HG02884 (cell line): ENCODE data around the gene AIF1L.

ENCODE experiments used
- ATAC-seq: cut with Tn5 transposase; IDR thresholded peaks from one replicate; pipeline ENCODE4 v1.9.1; 2021; ENCODE audit warnings: mild to moderate bottlenecking, moderate library complexity; ENCODE audit not compliant: unreplicated experiment

AIF1L gene

DNA sequence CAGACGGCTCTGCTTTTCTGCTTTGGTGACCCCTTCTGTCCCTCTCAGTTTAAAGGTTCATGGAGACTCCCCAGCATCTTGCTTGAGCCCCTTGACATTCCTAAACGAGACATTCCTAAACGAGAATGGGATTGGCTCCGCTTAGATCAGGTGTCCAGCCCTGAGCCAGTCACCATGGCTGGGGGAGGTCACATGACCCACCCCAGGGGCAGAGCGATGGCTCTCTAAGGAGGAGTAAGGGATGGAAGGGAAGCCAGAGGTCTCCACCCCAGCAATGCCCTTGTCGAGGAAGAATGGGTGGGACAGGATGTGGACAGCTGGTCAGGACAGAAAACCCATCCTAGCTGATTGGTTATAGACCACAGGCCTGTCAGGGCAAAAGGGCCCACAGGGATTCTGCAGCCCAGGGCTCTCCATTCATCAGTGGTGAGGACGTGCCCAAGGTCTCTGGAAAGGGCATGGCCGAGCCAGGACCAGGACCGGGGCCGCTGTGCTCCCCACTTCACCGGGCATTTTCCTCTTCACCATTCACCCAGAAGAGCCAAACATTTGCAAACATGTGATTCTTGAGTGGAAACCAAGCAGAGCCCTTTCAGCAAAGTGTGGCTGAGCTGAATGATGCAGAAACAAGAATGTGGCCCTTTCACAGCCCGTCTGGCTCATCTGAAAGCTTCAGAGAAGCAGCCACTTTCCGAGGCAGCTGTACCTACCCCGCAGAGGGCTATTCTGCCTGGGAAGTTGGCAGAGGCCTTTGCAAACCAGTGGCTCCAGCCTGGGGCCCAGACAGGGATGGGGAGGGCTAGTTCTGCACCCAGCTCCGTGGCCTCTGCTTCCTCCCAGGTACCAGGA is 19.8 kb upstream of the AIF1L start:
- no peak for ATAC-seq

DNA sequence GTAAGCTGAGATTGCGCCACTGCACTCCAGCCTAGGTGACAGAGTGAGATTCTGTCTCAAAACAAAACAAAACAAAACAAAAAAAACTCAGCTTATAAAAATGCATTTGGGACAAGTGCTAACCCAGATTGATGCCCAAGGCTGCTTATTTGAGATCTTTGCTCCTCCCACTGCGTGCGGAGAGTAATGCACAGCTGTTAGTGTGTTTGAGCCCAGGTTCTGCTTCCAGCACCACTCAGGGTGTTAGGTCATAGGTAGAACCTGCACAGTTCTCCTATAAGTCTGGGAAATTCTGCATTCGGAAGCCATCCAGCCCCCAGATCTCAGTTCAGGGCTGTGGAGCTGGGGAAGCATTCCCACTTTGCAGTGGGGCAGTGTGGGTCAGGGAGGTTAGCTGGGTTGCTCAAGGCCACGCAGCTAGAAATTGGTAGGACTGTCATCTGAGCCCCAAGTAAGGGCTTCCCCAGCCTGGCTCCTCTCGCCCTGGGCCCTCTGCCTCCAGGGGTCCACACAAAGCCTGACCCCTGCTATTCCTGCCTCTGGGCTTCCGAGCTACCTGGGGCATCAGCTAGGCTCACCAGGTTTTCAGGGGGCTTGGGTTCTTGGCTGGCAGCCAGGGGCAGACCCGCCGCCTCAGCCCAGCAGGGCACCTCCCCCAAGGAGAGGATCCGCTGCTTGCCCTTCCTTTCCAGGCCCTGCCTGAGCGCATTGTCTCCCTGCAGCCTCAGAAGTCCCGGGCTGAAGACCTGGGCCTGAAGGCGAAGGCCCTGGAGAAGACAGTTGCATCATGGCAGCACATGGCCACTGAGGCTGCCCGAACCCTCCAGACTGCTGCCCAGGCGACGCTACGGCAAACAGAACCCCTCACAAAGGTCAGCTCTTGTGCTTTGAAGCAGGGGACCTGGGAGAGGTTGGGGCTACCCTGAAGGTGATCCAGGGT is 17.6 kb upstream of the AIF1L start:
- no peak for ATAC-seq

DNA sequence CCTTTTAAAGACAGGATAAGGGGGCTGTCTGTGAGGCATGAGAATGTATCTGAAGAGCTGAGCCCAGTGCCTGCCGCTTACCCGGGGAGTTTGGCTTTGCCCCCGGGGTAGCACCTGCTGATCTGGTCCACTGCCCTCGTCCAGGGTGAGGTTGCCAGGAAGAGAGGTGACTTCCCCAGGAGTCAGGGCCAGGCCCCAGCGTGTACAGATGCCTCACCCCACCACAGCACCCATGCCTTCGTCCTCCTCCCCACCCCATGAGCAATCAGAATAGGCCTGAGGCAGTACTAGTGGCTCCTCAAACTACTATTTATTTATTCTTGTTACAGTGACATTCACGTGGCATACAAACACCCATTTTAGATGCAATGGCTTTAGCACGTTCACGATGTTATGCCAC is 15.7 kb upstream of the AIF1L start:
- ATAC-seq, result no peak

DNA sequence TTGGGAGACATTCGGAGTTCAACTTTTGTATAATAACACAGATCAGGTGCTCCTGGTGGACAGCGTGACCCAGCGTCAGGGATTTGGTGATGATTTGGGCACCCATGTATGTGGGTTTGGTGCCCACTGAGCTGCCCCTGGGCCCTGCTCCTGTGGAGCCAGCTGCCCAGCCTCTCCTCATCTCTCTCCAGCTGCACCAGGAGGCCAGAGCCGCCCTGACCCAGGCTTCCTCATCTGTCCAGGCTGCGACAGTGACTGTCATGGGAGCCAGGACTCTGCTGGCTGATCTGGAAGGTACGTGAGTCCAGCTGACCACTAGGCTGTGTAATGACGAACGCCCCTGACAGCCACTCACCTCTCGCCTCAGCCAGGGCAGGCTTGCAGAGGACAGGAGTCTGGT is 14.5 kb upstream of the AIF1L start:
- no peak for ATAC-seq

DNA sequence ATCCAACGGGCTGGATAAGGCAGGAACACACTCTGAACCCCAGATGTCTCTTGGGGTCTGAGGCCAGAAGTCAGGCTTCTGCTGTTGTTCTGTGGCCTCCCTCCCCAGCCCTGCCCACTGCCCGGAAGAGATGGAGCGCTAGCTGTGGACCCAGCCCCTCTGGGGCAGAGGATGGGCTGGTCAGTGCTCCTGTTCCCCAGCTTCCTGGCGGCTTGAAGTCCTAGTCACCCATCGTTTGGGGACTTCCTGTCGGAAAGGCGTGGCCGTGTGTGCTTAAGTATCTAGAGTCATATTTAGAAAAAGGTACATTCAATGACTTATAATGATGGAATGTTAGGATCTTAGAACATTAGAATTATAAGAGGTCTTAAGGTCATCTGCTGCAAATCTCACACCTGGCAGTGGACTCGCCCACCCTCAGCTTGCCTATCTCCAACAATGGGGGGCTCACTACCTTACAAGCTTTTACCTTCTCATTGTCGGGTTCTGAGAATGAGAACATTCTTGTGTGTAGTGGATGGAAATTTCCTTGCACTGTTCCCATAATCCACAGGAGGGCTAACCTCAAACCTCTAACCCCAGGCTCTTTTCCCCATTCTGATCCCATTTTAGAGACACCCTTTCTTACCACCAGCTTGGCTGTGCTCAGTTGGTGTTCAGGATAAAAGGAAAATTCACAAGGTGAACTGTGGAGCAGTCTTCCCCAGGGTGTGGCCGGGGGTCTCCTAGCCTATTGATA is 13.4 kb upstream of the AIF1L start:
- no peak for ATAC-seq

DNA sequence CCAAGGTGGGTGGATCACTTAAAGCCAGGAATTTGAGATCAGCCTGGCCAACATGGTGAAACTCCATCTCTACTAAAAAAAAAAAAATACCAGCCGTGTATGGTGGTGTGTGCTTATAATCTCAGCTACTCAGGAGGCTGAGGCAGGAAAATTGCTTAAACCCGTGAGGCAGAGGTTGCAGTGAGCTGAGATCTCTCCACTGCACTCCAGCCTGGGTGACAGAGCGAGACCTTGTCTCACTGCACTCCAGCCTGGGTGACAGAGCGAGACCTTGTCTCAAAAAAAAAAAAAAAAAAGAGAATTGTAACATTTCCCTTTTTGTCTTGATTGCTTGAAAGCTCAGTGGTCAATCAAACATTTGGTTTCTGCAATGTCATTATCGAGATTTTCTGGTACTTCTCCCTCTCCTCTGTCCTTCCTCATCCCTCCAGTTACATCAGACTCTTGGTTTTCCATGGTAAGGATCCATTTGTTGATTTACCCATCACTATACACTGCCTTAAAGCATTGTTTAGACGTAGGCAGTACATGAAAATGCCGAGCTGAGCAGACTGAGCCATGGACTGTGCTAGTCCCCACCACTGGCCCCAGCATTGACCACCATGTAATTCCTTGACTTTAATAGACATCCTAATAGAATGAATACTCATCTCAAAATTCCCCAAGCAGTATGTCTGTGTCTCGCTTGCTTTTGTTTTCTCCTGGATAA is 11.5 kb upstream of the AIF1L start:
- ATAC-seq, result no peak

DNA sequence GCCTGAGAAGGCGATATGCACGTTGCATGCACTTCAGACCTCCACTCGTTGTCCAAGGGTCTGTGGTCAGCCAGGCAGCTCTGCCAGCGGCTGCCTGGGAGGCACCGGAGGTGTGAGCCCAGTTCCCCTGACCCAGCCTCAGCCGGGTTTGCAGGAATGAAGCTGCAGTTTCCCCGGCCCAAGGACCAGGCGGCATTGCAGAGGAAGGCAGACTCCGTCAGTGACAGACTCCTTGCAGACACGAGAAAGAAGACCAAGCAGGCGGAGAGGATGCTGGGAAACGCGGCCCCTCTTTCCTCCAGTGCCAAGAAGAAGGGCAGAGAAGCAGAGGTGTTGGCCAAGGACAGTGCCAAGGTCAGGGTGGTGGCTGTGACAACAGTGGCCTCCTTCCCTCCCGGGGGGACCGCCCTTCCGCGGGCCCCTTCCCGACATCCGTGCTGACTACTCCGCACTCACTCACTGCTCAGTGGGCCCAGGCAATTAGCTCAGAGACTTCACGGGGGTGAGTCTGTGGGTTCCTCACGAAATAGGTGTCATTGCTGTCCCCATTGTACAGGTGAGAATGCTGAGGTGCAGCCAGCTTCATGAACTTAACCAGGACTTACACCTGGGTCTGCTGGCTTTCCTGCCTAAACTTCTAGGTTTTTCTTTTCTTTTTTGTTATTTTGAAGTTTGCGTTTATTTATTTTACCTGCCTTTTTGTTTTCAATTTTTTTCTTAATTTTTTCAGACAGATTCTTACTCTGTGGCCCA is 10.8 kb upstream of the AIF1L start:
- no peak for ATAC-seq

DNA sequence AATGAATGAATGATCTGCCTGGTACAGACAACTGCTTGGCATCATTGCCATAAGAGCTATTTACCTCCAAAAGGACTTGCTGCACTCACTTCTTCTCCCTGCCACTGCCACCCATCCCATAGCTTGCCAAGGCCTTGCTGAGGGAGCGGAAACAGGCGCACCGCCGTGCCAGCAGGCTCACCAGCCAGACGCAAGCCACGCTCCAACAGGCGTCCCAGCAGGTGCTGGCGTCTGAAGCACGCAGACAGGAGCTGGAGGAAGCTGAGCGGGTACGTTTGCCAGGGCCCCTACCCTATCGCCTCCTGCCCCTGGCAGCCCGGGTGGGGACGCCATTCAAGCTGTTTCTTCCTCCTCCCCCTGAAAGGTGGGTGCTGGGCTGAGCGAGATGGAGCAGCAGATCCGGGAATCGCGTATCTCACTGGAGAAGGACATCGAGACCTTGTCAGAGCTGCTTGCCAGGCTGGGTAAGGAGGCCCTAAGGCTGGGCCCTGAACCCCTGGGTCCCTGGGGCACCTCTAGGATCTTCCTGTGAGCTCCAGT is 8.9 kb upstream of the AIF1L start:
- no peak for ATAC-seq

DNA sequence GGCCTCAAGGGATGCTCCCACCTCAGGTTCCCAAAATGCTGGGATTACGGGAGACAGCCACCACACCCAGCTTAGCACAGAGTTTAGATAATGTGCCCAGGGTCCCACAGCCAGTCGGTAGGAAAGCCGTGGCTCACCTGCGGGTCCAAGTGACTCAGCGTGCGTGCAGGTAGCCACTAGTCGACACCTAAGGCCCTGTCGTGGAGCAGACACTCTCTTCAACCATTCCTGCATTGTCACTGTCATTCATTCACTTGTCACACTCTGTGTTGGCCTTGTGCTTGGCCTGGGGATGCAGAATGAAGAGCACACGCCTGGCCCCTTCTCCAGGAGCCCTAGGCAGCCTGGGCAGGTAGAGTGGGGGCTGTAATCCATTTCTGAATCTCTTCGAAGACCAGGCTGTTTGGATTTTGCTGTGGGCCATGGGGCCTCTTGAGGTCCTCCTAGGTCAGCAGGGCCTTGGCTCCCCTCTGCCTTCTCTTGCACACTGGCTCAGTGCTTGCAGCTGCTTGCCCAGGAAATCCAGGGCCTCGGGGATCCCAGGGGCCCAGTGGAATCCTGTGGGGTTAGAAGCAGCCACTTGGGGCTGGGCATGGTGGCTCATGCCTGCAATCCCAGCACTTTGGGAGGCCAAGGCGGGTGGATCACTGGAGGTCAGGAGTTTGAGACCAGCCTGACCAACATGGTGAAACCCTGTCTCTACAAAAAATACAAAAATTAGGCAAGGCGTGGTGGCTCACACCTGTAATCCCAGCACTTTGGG is 6.1 kb upstream of the AIF1L start:
- no peak for ATAC-seq

DNA sequence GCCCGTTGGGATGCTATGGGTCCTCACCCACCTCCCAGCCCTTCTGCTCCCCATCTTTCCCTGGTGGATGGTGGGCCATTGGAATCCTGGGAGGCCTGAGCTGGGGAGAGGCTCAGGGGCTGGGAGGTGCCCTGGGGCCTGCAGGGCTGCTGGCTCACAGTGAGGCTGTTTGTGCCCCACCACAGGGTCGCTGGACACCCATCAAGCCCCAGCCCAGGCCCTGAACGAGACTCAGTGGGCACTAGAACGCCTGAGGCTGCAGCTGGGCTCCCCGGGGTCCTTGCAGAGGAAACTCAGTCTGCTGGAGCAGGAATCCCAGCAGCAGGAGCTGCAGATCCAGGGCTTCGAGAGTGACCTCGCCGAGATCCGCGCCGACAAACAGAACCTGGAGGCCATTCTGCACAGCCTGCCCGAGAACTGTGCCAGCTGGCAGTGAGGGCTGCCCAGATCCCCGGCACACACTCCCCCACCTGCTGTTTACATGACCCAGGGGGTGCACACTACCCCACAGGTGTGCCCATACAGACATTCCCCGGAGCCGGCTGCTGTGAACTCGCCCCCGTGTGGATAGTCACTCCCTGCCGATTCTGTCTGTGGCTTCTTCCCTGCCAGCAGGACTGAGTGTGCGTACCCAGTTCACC is 4.9 kb upstream of the AIF1L start:
- ATAC-seq, result no peak

DNA sequence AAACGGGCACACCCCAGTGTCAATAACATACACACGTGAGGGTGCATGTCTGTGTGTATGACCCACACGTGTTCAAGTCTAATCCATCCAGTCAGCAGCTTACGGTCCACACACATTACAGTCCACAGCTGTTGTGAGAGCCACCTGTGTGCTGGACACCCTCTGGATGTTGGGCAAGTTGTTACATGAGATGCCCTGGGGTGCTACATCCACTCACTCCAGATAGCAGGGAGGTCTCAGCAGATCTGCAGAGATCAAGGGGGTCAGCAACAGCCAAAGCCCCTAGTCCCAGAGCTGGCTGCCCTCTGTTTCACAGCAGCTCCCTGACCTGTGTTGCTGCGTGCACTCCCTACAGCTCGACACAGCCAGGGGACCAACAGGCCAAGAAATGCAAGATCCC is 4.3 kb upstream of the AIF1L start:
- no peak for ATAC-seq

DNA sequence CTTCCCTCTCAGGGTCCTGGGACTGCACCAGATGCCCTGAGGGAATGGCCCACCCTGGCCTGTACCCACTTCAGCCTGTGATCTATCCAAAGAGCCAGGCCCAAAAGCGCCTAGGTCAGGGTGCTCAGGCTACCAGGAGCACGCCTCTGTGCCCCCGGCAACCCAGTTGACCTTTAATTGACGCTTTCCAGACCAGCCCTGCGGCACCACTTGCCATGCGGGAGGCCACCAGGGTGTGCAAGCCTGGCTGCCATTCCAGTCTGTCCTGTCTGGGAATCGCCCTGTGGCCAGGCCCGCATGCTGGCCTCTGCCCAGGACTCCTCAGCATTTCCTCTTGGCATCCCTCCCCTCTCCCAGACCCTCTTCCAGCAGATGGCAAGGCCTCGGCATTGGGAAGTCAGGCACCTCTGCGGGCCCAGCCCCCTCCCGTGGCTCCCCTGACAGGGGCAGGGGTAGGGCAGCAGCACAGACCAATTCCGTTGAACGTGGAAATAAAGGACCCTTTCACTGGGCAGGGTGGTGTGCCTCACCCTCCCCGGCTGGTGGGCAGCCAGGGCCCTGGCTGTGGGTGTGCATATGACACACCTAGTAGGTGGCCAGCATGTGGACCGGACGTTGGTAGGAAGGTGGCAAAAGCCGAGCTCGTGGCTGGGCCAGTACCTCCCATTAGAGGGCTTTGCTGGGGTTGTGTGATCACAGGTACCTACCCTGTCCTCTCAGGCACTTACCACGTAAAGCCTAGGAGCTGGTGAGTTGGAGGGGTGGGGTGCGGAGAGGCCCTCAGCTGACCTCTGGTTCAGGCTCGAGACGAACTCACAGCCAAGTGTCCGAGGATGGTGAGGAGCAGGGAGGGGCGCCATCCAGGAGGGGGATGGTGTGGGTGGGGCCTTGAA is 3.5 kb upstream of the AIF1L start:
- no peak for ATAC-seq

DNA sequence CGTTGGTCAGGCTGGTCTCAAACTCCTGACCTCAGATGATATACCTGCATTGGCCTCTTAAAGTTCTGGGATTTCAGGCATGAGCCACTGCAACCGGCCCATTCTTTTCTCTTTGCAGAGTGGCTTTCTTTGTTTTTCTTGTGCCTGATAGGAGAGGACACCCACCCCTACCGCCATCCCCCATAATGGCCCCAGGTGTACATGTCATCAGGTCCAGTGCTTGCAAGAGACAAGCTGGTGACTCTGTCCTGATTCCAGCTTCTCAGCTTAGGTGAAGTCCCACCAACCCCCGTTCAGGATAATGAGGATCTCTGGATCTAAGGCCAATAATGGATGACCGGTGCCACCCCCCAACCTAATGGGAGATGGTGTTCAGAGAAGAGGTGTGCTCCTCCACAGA is 2.3 kb upstream of the AIF1L start:
- ATAC-seq, result no peak

DNA sequence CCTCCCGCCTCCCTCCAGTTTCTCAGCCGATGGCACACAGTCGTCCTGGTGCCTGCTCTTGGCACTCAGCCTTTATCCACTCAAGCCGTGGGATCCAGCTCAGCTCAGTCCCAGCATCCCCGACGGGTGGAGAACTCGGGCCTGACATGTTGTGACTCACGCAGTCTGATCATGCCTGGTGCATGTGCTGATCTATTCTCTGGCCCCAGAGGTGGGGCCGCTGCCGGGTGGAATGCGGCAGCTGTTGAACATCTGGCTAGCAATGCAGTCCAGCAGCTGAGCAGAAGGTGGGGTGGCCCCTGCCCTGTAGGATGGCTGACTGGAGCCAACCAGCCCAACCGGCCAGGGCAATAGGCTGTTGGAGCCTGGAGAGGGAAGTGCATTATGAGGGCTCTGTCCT is 1.7 kb upstream of the AIF1L start:
- no peak for ATAC-seq

DNA sequence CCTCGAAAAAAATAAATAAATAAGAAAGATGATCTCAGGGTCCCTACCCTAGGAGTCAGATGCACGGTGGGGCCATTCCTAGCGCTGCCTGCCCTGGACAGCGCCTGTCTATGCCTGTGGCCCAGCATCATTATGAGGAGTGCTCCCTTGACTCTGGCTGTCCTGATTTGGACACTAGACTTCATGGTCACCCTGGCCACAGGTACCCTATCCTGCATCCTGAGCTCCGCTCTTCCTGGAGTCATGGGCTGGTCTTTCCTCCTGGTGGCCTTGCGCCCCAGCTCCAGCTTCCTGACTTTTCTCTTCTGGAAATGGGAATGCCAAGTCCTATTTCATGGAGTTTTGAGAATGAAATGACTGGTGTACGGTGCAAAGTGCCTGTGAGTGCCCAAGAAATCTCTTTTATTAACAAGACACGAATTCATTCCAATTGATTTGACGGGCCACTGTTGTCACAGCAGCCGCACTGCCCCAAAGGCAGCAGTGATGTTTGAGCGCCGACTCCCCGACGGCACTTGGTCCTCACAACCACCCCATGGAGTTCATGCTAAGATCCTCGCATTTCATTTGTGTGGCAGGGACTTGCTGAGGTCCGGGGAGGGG is 564 bp upstream of the AIF1L start:
- no peak for ATAC-seq

DNA sequence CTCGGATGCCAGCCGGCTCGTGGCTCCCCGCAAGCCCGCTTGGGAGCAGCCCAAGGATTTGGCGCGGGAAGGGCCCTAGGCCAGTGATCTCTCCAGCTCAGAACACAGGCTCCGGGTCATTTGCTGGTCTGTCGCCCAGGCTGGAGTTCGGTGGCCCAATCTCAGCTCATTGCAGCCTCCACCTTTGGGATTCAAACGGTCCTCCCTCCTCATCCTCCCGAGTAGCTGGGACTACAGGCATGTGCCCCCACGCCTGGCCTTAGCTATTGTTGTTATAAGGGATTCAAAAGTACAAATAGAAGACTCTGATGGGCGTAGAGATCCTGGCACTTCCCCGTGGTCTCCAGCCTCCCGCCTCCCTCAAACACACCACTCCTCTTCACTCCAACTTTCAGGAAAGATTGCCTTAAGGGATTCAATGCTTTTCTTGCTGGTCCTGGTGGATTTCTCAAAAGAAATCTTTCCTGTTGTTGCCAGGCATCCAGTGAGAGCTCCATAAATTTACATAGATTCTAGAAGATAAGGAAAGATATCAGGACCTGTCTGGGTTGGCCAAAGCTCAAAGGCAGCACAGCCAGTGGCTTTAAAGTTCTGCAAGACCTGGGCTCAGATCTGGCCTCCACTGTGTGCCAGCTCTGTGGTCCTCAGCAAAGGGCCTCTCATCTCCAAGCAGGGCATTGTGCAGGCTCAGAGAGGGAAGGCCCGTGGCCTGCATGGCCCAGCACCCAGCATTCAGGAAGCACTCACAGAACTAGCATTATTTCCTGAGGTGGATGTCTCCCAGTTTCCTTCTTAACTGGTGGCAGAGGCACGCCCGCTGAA is 1.0 kb downstream of the AIF1L start:
- no peak for ATAC-seq
